Ovary (tissue), 3 donors: ENCODE results near the gene PTPRN2.

Experiments
- POLR2A ChIP-seq: fragments of 450-650 bp; IDR thresholded peaks from one replicate; pipeline ENCODE4 v1.6.1; 2017; ENCODE audit warnings: antibody characterized with exemption, mild to moderate bottlenecking, moderate library complexity
- TF ChIP-seq, protein P1 (sequence below), 3 donors: fragments of 450-650 bp in 2 of 3; fragments of 200-600 bp in 1 of 3; IDR thresholded peaks; one replicate each; pipeline versions ENCODE4 v1.5.1 to v1.8.0; 2016 to 2022; ENCODE audit warnings: antibody characterized with exemption in 3 of 3, mild to moderate bottlenecking in 1 of 3
- donor health status: DM: no; HTN: no; CAD: no.

DNA sequence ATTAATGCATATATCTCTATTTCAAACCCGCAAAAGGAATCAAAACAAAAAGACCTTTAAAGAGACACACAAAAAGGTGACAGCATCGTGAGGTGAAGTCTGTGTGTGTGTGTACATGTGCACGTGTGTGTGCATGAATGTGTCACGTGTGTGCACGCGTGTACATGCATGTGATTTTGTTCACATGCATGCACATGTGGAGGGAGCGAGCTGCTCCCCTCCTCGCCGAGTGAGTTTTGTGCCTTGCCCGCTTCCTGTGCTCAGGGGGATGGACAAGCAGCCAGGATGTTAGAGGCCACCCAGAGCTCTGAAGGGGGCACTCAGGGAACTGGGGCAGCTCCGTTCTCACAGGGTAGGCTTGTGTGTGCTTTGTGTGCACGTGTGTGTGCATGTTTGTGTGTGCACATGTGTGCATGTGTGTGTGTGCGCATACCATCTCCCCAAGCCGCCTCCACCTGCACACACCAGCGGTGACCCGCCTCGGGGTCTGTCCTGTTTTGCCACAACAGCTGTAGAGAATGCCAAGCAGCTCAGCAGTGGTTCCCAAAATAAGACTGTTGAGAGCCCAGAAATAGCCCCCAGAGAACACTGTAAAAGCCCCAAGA lies 191.2 kb downstream of the PTPRN2 start:
- TF ChIP-seq, protein P1, sequence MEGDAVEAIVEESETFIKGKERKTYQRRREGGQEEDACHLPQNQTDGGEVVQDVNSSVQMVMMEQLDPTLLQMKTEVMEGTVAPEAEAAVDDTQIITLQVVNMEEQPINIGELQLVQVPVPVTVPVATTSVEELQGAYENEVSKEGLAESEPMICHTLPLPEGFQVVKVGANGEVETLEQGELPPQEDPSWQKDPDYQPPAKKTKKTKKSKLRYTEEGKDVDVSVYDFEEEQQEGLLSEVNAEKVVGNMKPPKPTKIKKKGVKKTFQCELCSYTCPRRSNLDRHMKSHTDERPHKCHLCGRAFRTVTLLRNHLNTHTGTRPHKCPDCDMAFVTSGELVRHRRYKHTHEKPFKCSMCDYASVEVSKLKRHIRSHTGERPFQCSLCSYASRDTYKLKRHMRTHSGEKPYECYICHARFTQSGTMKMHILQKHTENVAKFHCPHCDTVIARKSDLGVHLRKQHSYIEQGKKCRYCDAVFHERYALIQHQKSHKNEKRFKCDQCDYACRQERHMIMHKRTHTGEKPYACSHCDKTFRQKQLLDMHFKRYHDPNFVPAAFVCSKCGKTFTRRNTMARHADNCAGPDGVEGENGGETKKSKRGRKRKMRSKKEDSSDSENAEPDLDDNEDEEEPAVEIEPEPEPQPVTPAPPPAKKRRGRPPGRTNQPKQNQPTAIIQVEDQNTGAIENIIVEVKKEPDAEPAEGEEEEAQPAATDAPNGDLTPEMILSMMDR (IDR thresholded peaks at IDR 0.05): no peak
- TF ChIP-seq POLR2A: no peak
